GM12878 (cell line): ENCODE results near the gene LST1. TPM values are rescaled to one million over a fixed set of nuclear protein-coding genes. Genes with fewer than 3 reads are reported as not detected.

Experiments
- ATAC-seq: fragments of 200-7000 bp; cut with Tn5 transposase; 3 replicates; pipeline ENCODE4 v1.9.1; 2020; ENCODE audit warnings: mild to moderate bottlenecking, moderate library complexity
- BruUV-seq: library from RNA; stranded (reverse); fragments of 400-500 nt; replicated peaks from 2 replicates; lab custom pipeline; 2021; lab: Mats Ljungman, UMichigan
- CTCF ChIA-PET: fragments of 300-600 bp; sonication (Branson Sonifier 250); formaldehyde crosslinking; extraction: SDS; loops from one replicate; lab custom pipeline; 2021; ENCODE audit warnings: inconsistent platforms; lab: Yijun Ruan, JAX
- POLR2A ChIA-PET: fragments of 350-600 bp; formaldehyde crosslinking; extraction: SDS; loops from one replicate; lab custom pipeline; 2021; ENCODE audit warnings: inconsistent platforms; lab: Charles Lee
- RAD21 ChIA-PET: fragments of 300-600 bp; sonication (Branson Sonifier 250); formaldehyde crosslinking; loops from one replicate; lab custom pipeline; 2023; ENCODE audit warnings: antibody characterized with exemption; ENCODE audit not compliant: unreplicated experiment; lab: Charles Lee
- SMC1A ChIA-PET: fragments of 300-600 bp; sonication (Branson Sonifier 250); formaldehyde crosslinking; loops from one replicate; lab custom pipeline; 2023; ENCODE audit not compliant: unreplicated experiment, uncharacterized antibody; lab: Charles Lee
- DNase-seq: peaks from one replicate; pipeline ENCODE4 v3.0.0-alpha.2; 2011; ENCODE audit warnings: low read depth, low spot score
- FAIRE-seq: peaks from 3 replicates; lab custom pipeline; 2011; peaks lifted over from hg19 to GRCh38; lab: Jason Lieb, UNC
- H2AFZ ChIP-seq: 2 replicates; pipeline ENCODE4 v1.6.0; 2011; ENCODE audit warnings: low read depth, low read length, control low read depth; ENCODE audit not compliant: control insufficient read depth
- H3K27ac ChIP-seq: 2 replicates; pipeline ENCODE4 v1.5.1; 2011; ENCODE audit warnings: control low read depth; ENCODE audit not compliant: control insufficient read depth, insufficient read depth
- H3K27me3 ChIP-seq, 2 experiments: replicated peaks in 1 of 2; 2 replicates each; pipeline versions ENCODE4 v1.6.0 to v1.6.1; 2011; ENCODE audit warnings: low read length in 1 of 2; ENCODE audit not compliant: control insufficient read depth in 2 of 2, insufficient read depth in 2 of 2
- H3K36me3 ChIP-seq, 2 experiments: 2 replicates each; pipeline ENCODE4 v1.5.1; 2011; ENCODE audit warnings: low read length in 1 of 2; ENCODE audit not compliant: control insufficient read depth in 2 of 2, insufficient read depth in 2 of 2
- H3K4me1 ChIP-seq: 2 replicates; pipeline ENCODE4 v1.6.1; 2011; ENCODE audit warnings: mild to moderate bottlenecking, low read length, moderate library complexity, mixed read lengths; ENCODE audit not compliant: control insufficient read depth, insufficient read depth
- H3K4me2 ChIP-seq: 2 replicates; pipeline ENCODE4 v1.6.0; 2011; ENCODE audit warnings: control low read depth; ENCODE audit not compliant: control insufficient read depth, insufficient read depth
- H3K4me3 ChIP-seq: fragments of 200-600 bp; sonication (generic); 2 replicates; pipeline ENCODE4 v1.5.1; 2016
- H3K79me2 ChIP-seq: 2 replicates; pipeline ENCODE4 v1.6.0; 2011; ENCODE audit warnings: low read length; ENCODE audit not compliant: control insufficient read depth, insufficient read depth
- H3K9ac ChIP-seq: 2 replicates; pipeline ENCODE4 v1.8.0; 2011; ENCODE audit warnings: low read length, control low read depth, mixed read lengths; ENCODE audit not compliant: control insufficient read depth, insufficient read depth
- H3K9me3 ChIP-seq: replicated peaks from 3 replicates; pipeline ENCODE4 v1.5.1; 2011; ENCODE audit warnings: mild to moderate bottlenecking, low read length; ENCODE audit not compliant: control insufficient read depth, insufficient read depth
- H4K20me1 ChIP-seq: 2 replicates; pipeline ENCODE4 v1.6.0; 2011; ENCODE audit not compliant: control insufficient read depth, insufficient read depth
- FOXM1 ChIP-seq: IDR thresholded peaks from 2 replicates; pipeline ENCODE4 v1.6.1; 2012; ENCODE audit warnings: low read depth, mild to moderate bottlenecking, inconsistent platforms, low read length, moderate library complexity
- HSF1 ChIP-seq: fragments of 150-350 bp; IDR thresholded peaks from 2 replicates; pipeline ENCODE4 v1.6.1; 2014; ENCODE audit warnings: mild to moderate bottlenecking, low read depth, low read length
- MAX ChIP-seq: IDR thresholded peaks from 2 replicates; pipeline ENCODE4 v1.6.1; 2012; ENCODE audit warnings: low read depth, low read length, improper control_type of control experiment
- MTA3 ChIP-seq: IDR thresholded peaks from 2 replicates; pipeline ENCODE4 v1.6.1; 2012; ENCODE audit warnings: low read length, inconsistent platforms, borderline replicate concordance
- MXI1 ChIP-seq: fragments of 150-350 bp; IDR thresholded peaks from 2 replicates; pipeline ENCODE4 v1.6.1; 2011; ENCODE audit warnings: low read depth, mild to moderate bottlenecking, inconsistent platforms, low read length, improper control_type of control experiment
- MYC ChIP-seq: IDR thresholded peaks from 2 replicates; pipeline ENCODE4 v1.6.1; 2011; ENCODE audit warnings: mild to moderate bottlenecking, low read length, moderate library complexity, inconsistent platforms; ENCODE audit not compliant: insufficient read depth, insufficient replicate concordance, insufficient read length, severe bottlenecking
- PAX5 ChIP-seq: IDR thresholded peaks from 2 replicates; pipeline ENCODE4 v1.6.1; 2011; ENCODE audit warnings: low read depth, low read length, borderline replicate concordance
- PKNOX1 ChIP-seq: fragments of 450-650 bp; IDR thresholded peaks from 2 replicates; pipeline ENCODE4 v1.6.1; 2016; ENCODE audit warnings: mild to moderate bottlenecking
- RAD21 ChIP-seq: IDR thresholded peaks from 2 replicates; pipeline ENCODE4 v1.6.1; 2011; ENCODE audit warnings: mild to moderate bottlenecking, low read depth, low read length, moderate library complexity; ENCODE audit not compliant: insufficient read depth
- RELA ChIP-seq: fragments of 450-650 bp; IDR thresholded peaks from 2 replicates; pipeline ENCODE4 v1.8.0; 2014; ENCODE audit warnings: borderline replicate concordance; ENCODE audit not compliant: partially characterized antibody
- RUNX3 ChIP-seq: IDR thresholded peaks from 2 replicates; pipeline ENCODE4 v1.6.1; 2012; ENCODE audit warnings: low read length, inconsistent platforms
- SMARCA5 ChIP-seq: fragments of 450-650 bp; IDR thresholded peaks from 2 replicates; pipeline ENCODE4 v1.6.1; 2017; ENCODE audit warnings: mild to moderate bottlenecking
- SUZ12 ChIP-seq: fragments of 200-600 bp; sonication (generic); IDR thresholded peaks from one replicate; pipeline ENCODE4 v1.6.1; 2018; ENCODE audit warnings: antibody characterized with exemption, mild to moderate bottlenecking; ENCODE audit not compliant: unreplicated experiment
- TCF12 ChIP-seq: IDR thresholded peaks from 2 replicates; pipeline ENCODE4 v1.6.1; 2011; ENCODE audit warnings: low read depth, mild to moderate bottlenecking, low read length
- WGBS: methylation state at CpG from one replicate; pipeline ENCODE4 v1.1.6; 2016; ENCODE audit warnings: low lambda C conversion rate; ENCODE audit not compliant: insufficient replicate concordance, insufficient coverage; ENCODE audit errors: missing lambda C conversion rate; 5-methylcytosine and 5-hydroxymethylcytosine counted together
- in situ Hi-C: fragments of 300-500 bp; cut with MboI; formaldehyde crosslinking; loops from 9 replicates; pipeline ENCODE4 v1.14.3; 2018; ENCODE audit warnings: mixed read lengths
- intact Hi-C: fragments of 100-400 bp; cut with micrococcal nuclease; formaldehyde crosslinking; loops from one replicate; pipeline ENCODE4 v1.14.2; 2022; ENCODE audit not compliant: unreplicated experiment
- polyA plus RNA-seq, 11 experiments: library from polyadenylated mRNA; depleted of rRNA in 4 of 11; unstranded in 6 of 11; stranded (reverse) in 5 of 11; fragments of >200 nt; fragmentation: Nextera tagmentation in 4 of 11; fragmentation: Illumina TruSeq in 1 of 11; extraction: Ambion mirVana in 4 of 11; extraction: Trizol in 1 of 11; gene quantifications; 1 replicate in 1 of 11; 2 replicates in 10 of 11; pipeline versions ENCODE4 v1.2.1 to v1.2.3, GENCODE V29; 2011 to 2016; ENCODE audit warnings: inconsistent platforms in 2 of 11, missing spikeins in 2 of 11, low read depth in 1 of 11
- total RNA-seq, 4 experiments: library from RNA; depleted of rRNA in 3 of 4; stranded (reverse); fragments of >200 nt in 3 of 4; fragmentation: Illumina TruSeq in 1 of 4; extraction: Trizol in 1 of 4; gene quantifications; 2 replicates each; pipeline versions ENCODE4 v1.2.1 to v1.2.3, GENCODE V29; 2013 to 2021
- TF ChIP-seq, protein P1 (sequence below), 3 experiments: IDR thresholded peaks in 2 of 3; conservative IDR thresholded peaks in 1 of 3; 2 replicates each; pipeline ENCODE4 v1.5.1; 2011; ENCODE audit warnings: low read depth in 3 of 3, low read length in 3 of 3, mild to moderate bottlenecking in 3 of 3, control low read depth in 2 of 3, moderate library complexity in 2 of 3, inconsistent platforms in 1 of 3, mixed read lengths in 1 of 3; ENCODE audit not compliant: control insufficient read depth in 2 of 3, insufficient read depth in 1 of 3; ENCODE audit errors: extremely low read depth in 1 of 3
- TF ChIP-seq, protein P2 (sequence below): IDR thresholded peaks from 2 replicates; pipeline ENCODE4 v1.6.1; 2011; ENCODE audit warnings: low read depth, low read length, improper control_type of control experiment, borderline replicate concordance
- TF ChIP-seq, protein P3 (sequence below): IDR thresholded peaks from 2 replicates; pipeline ENCODE4 v1.6.1; 2011; ENCODE audit warnings: low read depth, mild to moderate bottlenecking, low read length, moderate library complexity, borderline replicate concordance; ENCODE audit errors: extremely low read depth

Gene LST1
- total and polyA plus RNA-seq, 10 of the 15 experiments (the other 5 are each of a cell fraction or from before 2014, with no cell fraction given): 4.1 to 35.5 (median 16.4) TPM

DNA sequence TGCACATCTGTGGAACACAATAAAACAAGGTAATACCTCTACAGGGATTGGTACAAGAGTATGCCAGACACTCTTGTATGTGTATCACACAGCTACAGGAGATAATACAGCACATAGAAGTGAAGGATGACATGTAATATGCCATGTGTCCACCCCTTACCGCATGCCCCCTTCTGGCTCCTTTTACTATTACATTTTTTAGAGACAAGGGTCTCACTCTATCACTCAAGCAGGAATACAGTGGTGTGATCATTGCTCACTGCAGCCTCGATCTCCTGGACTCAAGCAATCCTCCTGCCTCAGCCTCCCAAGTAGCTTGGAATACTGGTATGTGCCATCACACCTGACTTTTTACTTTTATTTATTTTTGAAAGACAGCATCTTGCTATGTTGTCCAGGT lies 10.9 kb downstream of the LST1 start:
- DNase-seq (no peak), ATAC-seq (peak; percentile 84), FAIRE-seq (no peak)
- no peak overlapping the region for H3K27ac ChIP-seq
- no peaks in the 10 kb centered on the region for H3K9me3 ChIP-seq
- WGBS: 2% methylated on average over 2 of the region's 2 CpGs
- peaks cover 18% of the 10 kb centered on the region for H3K4me1 ChIP-seq
- H3K4me3 ChIP-seq: no peak overlapping the region
- in situ Hi-C loops (loop anchor here (5.0 kb wide), 2 partner anchors 50 to 105 kb away; partner anchors contain the start of genes ATP6V1G2 and NFKBIL1), intact Hi-C loops (loop anchor here (10.0 kb wide), 1 partner anchor 202 kb away; no protein-coding TSS in a partner anchor)
- H3K4me2 ChIP-seq: no peak overlapping the region
- H3K27me3 ChIP-seq: no peaks in the 10 kb centered on the region
- ChIA-PET RAD21 (interaction anchor here (1.3 to 12.5 kb wide), 7 partner anchors 16 to 234 kb away, joined by 4 to 668 read pairs (median 66); partner anchors contain the start of genes AIF1, ATP6V1G2, C6orf47 and DDX39B), CTCF (interaction anchor here (0.7 to 31.0 kb wide), 15 partner anchors 10 to 699 kb away, joined by 3 to 2098 read pairs (median 4); partner anchors contain the start of genes AIF1, ATP6V1G2, C6orf47 and DDX39B), SMC1A (interaction anchor here (0.6 to 45.5 kb wide), 10 partner anchors 15 to 236 kb away, joined by 3 to 1989 read pairs (median 6); partner anchors contain the start of genes AIF1, ATP6V1G2, DDX39B and LST1), POLR2A (interaction anchor here (0.9 to 8.5 kb wide), 8 partner anchors 16 to 68 kb away, joined by 3 to 282 read pairs (median 12); partner anchors contain the start of genes ATP6V1G2, DDX39B, GPANK1 and LST1)
- H3K9ac ChIP-seq: no peak overlapping the region
- H2AFZ ChIP-seq: no peak overlapping the region; the same call in 1 of the 2 replicates
- no peaks in the 10 kb centered on the region for H3K36me3 ChIP-seq
- H4K20me1 ChIP-seq: no peaks in the 10 kb centered on the region
- no TSS peak for BruUV-seq
- H3K79me2 ChIP-seq: no peaks in the 10 kb centered on the region
- TF ChIP-seq, protein P1, sequence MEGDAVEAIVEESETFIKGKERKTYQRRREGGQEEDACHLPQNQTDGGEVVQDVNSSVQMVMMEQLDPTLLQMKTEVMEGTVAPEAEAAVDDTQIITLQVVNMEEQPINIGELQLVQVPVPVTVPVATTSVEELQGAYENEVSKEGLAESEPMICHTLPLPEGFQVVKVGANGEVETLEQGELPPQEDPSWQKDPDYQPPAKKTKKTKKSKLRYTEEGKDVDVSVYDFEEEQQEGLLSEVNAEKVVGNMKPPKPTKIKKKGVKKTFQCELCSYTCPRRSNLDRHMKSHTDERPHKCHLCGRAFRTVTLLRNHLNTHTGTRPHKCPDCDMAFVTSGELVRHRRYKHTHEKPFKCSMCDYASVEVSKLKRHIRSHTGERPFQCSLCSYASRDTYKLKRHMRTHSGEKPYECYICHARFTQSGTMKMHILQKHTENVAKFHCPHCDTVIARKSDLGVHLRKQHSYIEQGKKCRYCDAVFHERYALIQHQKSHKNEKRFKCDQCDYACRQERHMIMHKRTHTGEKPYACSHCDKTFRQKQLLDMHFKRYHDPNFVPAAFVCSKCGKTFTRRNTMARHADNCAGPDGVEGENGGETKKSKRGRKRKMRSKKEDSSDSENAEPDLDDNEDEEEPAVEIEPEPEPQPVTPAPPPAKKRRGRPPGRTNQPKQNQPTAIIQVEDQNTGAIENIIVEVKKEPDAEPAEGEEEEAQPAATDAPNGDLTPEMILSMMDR (IDR thresholded peaks at IDR 0.05 in 2 of 3, conservative IDR thresholded peaks at IDR 0.05 in 1 of 3; ENCODE audit: control insufficient read depth in 2 of 3, extremely low read depth in 1 of 3, insufficient read depth in 1 of 3, low read depth in 3 of 3, low read length in 3 of 3): peak; percentile 45 to 64 (median 56)
- TF ChIP-seq RAD21: peak; percentile 74
- peak; percentile 37; the same call in 1 of the 2 replicates for TF ChIP-seq RUNX3
- TF ChIP-seq, protein P2, sequence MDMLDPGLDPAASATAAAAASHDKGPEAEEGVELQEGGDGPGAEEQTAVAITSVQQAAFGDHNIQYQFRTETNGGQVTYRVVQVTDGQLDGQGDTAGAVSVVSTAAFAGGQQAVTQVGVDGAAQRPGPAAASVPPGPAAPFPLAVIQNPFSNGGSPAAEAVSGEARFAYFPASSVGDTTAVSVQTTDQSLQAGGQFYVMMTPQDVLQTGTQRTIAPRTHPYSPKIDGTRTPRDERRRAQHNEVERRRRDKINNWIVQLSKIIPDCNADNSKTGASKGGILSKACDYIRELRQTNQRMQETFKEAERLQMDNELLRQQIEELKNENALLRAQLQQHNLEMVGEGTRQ: no peak
- TF ChIP-seq FOXM1: no peak
- TF ChIP-seq SMARCA5: peak; percentile 75
- TF ChIP-seq, protein P3, sequence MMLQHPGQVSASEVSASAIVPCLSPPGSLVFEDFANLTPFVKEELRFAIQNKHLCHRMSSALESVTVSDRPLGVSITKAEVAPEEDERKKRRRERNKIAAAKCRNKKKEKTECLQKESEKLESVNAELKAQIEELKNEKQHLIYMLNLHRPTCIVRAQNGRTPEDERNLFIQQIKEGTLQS: no peak
- no peak for TF ChIP-seq SUZ12
- TF ChIP-seq PKNOX1: peak; percentile 60
- TF ChIP-seq MTA3: no peak
- TF ChIP-seq TCF12: no peak
- no peak for TF ChIP-seq MXI1
- TF ChIP-seq MYC: no peak
- TF ChIP-seq MAX: no peak
- TF ChIP-seq PAX5: no peak
- TF ChIP-seq HSF1: no peak
- TF ChIP-seq RELA: peak; percentile 22
